SW480 (cell line): ENCODE data around the gene ZC3H18.

ENCODE experiments used
- DNase-seq: peaks from one replicate; pipeline ENCODE4 v3.0.0-alpha.2; 2016; ENCODE audit warnings: low spot score

ZC3H18 gene

GRCh38 chr16:88623858-88624257 is 53.7 kb downstream of the ZC3H18 start:
- no peak for DNase-seq

GRCh38 chr16:88624481-88624880 is 54.3 kb downstream of the ZC3H18 start:
- no peak for DNase-seq

- no peak for DNase-seq
Observed at GRCh38 chr16:88624977-88625576, 54.9 kb downstream of the ZC3H18 start.

- DNase-seq = no peak
Observed at GRCh38 chr16:88626646-88627045, 56.4 kb downstream of the ZC3H18 start.

- DNase-seq = no peak
Observed at GRCh38 chr16:88627531-88628411, 57.6 kb downstream of the ZC3H18 start.

- no peak for DNase-seq
Observed at GRCh38 chr16:88628512-88628974, 58.3 kb downstream of the ZC3H18 start.

GRCh38 chr16:88629835-88630234 is 59.6 kb downstream of the ZC3H18 start:
- no peak for DNase-seq

GRCh38 chr16:88630433-88630832 is 60.2 kb downstream of the ZC3H18 start:
- DNase-seq = no peak

- DNase-seq = no peak
Observed at GRCh38 chr16:88630941-88631340, 60.7 kb downstream of the ZC3H18 start.

GRCh38 chr16:88631384-88631783 is 61.2 kb downstream of the ZC3H18 start:
- DNase-seq = no peak

GRCh38 chr16:88631920-88632586 is 61.9 kb downstream of the ZC3H18 start:
- DNase-seq = no peak

- DNase-seq = no peak
Observed at GRCh38 chr16:88632587-88632930, 62.4 kb downstream of the ZC3H18 start.

- peak; percentile 97 for DNase-seq
Observed at GRCh38 chr16:88633684-88634140, 63.5 kb downstream of the ZC3H18 start.

- peak; percentile 86 for DNase-seq
Observed at GRCh38 chr16:88634141-88634993, 64.2 kb downstream of the ZC3H18 start.

- no peak for DNase-seq
Observed at GRCh38 chr16:88634994-88635670, 64.9 kb downstream of the ZC3H18 start.

- DNase-seq = no peak
Observed at GRCh38 chr16:88635671-88636319, 65.6 kb downstream of the ZC3H18 start.

GRCh38 chr16:88636488-88637265 is 66.5 kb downstream of the ZC3H18 start:
- no peak for DNase-seq

GRCh38 chr16:88638323-88639230 is 68.4 kb downstream of the ZC3H18 start, which contains the start of gene IL17C:
TSS of gene IL17C (plus strand) at chr16:88638572. CDS start at chr16:88638642, 70 bp downstream.
- peak; percentile 66 for DNase-seq
